Common myeloid progenitor, CD34-positive (primary cell): ENCODE measurements around the gene HOXB1.
A peak's percentile ranks its signal among the peaks of the same experiment; 100 is the strongest.

ENCODE experiments used
- CTCF ChIA-PET: fragments of 350-600 bp; sonication (Branson Sonifier 250); formaldehyde crosslinking; loops from one replicate; lab custom pipeline; 2021; ENCODE audit warnings: antibody characterized with exemption; lab: Charles Lee
- POLR2A ChIA-PET: fragments of 350-600 bp; sonication (Branson Sonifier 250); formaldehyde crosslinking; loops from one replicate; lab custom pipeline; 2021; ENCODE audit warnings: antibody characterized with exemption; lab: Charles Lee
- DNase-seq, 3 donors: peaks; one replicate each; pipeline versions ENCODE4 v3.0.0 to v3.0.0-alpha.2; 2013
- H3K27ac ChIP-seq, 2 experiments: 1 replicate in 1 of 2; 2 replicates in 1 of 2; pipeline ENCODE4 v1.7.0; 2013; ENCODE audit warnings: inconsistent platforms in 2 of 2, low read length in 2 of 2, mild to moderate bottlenecking in 2 of 2, low read depth in 1 of 2, moderate library complexity in 1 of 2; ENCODE audit not compliant: severe bottlenecking in 2 of 2, insufficient read depth in 1 of 2, poor library complexity in 1 of 2
- H3K27me3 ChIP-seq, 5 experiments: replicated peaks in 2 of 5; 1 replicate in 3 of 5; 2 replicates in 2 of 5; pipeline versions ENCODE4 v1.6.1 to v1.7.0; 2013; ENCODE audit warnings: low read length in 4 of 5, mild to moderate bottlenecking in 2 of 5, moderate library complexity in 2 of 5, inconsistent platforms in 1 of 5; ENCODE audit not compliant: insufficient read depth in 5 of 5, control insufficient read depth in 4 of 5
- H3K36me3 ChIP-seq, 4 experiments: 1 replicate in 2 of 4; 2 replicates in 2 of 4; pipeline versions ENCODE4 v1.6.1 to v1.7.0; 2013; ENCODE audit warnings: low read length in 3 of 4, control low read depth in 1 of 4, mild to moderate bottlenecking in 1 of 4; ENCODE audit not compliant: control insufficient read depth in 4 of 4, insufficient read depth in 4 of 4
- H3K4me1 ChIP-seq, 4 experiments: 1 replicate in 3 of 4; 2 replicates in 1 of 4; pipeline versions ENCODE4 v1.6.1 to v1.7.1; 2013; ENCODE audit warnings: low read length in 3 of 4, mild to moderate bottlenecking in 3 of 4, control low read depth in 1 of 4, inconsistent platforms in 1 of 4, moderate library complexity in 1 of 4; ENCODE audit not compliant: control insufficient read depth in 4 of 4, insufficient read depth in 4 of 4; ENCODE audit errors: control extremely low read depth in 1 of 4
- H3K4me3 ChIP-seq, 7 experiments: 1 replicate in 4 of 7; 2 replicates in 3 of 7; pipeline versions ENCODE4 v1.5.1 to v1.7.0; 2013; ENCODE audit warnings: mild to moderate bottlenecking in 7 of 7, low read length in 6 of 7, moderate library complexity in 6 of 7, inconsistent platforms in 2 of 7, low read depth in 2 of 7, control low read depth in 1 of 7; ENCODE audit not compliant: insufficient read depth in 4 of 7, control insufficient read depth in 1 of 7; ENCODE audit errors: extremely low read depth in 1 of 7
- H3K9me3 ChIP-seq, 5 experiments: 1 replicate in 4 of 5; 2 replicates in 1 of 5; pipeline versions ENCODE4 v1.6.1 to v1.7.1; 2013; ENCODE audit warnings: low read length in 4 of 5, mild to moderate bottlenecking in 2 of 5, inconsistent platforms in 1 of 5, low read depth in 1 of 5, moderate library complexity in 1 of 5; ENCODE audit not compliant: control insufficient read depth in 4 of 5, insufficient read depth in 2 of 5; ENCODE audit errors: control extremely low read depth in 1 of 5
- WGBS: methylation state at CpG from one replicate; pipeline ENCODE4 v1.1.5; 2013; ENCODE audit not compliant: insufficient coverage; 5-methylcytosine and 5-hydroxymethylcytosine counted together

The HOXB1 gene

DNA sequence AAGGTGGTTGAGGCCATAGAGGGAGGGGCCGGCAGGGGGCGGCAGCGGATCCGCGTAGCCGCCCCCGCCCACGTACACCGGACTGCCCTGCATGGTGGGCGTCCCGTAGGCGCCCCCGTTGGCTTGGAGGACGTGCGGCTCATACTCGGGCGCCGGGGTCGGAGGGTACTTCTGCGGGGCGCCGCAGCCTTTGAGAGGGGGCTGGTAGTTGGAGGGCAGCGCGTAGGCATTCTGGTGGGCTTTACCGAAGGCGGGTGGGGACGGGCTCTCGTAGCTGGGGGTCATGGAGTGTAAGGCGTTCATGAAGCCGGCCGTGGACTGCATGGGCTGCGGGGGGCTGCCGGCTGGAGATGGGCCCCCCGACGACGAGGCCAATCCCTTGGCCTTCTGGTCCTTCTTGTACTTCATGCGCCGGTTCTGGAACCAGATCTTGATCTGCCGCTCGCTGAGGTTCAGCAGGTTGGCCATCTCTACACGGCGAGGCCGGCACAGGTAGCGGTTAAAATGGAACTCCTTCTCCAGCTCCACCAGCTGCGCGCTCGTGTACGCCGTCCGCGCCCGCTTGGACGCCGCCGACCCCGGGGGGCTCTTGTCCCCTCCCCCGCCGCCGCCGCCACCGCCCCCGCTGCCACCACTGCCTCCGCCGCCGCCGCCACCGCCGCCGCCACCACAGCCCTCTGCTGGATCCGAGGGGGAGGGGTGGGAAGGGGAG is 19.8 kb upstream of the HOXB1 start:
- no peak overlapping the region for H3K27ac ChIP-seq
- no peaks in the 10 kb centered on the region for H3K27me3 ChIP-seq
- ChIA-PET POLR2A (no interaction called here), CTCF (interaction anchor here (1.5 to 2.1 kb wide), 2 partner anchors 9 to 37 kb away, joined by 3 to 5 read pairs; no protein-coding TSS in a partner anchor)
- H3K36me3 ChIP-seq: peaks cover 5 to 42% (median 24%) of the 10 kb centered on the region in 4 experiments
- WGBS: 98% methylated on average over 45 of the region's 70 CpGs
- H3K4me1 ChIP-seq: peaks cover 15 to 60% (median 46%) of the 10 kb centered on the region in 4 experiments
- no peaks in the 10 kb centered on the region for H3K9me3 ChIP-seq
- no peak for DNase-seq
- H3K4me3 ChIP-seq: no peak overlapping the region

DNA sequence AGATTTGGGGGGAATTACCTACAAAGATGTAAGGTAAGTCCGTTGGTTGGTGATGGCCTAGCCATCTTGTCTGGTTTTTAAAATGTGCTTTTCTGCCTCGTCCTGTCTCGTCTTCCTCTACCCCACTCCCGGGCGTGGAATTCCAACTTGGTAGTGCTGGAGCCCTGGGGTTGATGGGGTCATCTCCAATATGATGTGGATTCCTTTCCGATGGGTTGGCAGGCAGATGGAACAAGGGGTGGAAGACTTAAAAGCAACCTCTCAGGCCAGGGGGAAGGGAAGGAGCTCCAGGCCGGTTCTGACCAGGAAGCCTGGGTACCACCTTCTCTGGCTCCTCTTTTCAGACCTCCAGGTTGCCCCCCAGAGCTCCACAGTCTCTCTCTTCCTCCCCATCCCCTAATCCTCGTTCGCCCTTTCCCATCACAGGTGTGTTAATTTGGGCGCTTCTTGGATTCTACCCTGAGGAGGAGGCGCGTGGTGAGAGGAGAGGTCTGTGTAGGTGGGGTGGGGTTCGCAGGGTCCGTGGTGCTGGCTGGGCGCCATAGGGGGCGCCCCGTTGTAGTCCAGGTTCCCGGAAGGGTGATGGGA is 19.2 kb upstream of the HOXB1 start:
- Histone ChIP-seq H3K27ac (no peak overlapping the region), H3K9me3 (no peaks in the 10 kb centered on the region), H3K36me3 (peaks cover 5 to 42% (median 24%) of the 10 kb centered on the region in 4 experiments), H3K4me3 (no peak overlapping the region), H3K4me1 (peaks cover 21 to 62% (median 47%) of the 10 kb centered on the region in 4 experiments), H3K27me3 (no peaks in the 10 kb centered on the region)
- 100% methylated on average over 14 of the region's 18 CpGs for WGBS
- CTCF ChIA-PET: interaction anchor here (1.5 to 2.1 kb wide), 6 partner anchors 10 to 68 kb away, joined by 3 to 9 read pairs (median 4); no protein-coding TSS in a partner anchor
- POLR2A ChIA-PET: no interaction called here
- no peak for DNase-seq

DNA sequence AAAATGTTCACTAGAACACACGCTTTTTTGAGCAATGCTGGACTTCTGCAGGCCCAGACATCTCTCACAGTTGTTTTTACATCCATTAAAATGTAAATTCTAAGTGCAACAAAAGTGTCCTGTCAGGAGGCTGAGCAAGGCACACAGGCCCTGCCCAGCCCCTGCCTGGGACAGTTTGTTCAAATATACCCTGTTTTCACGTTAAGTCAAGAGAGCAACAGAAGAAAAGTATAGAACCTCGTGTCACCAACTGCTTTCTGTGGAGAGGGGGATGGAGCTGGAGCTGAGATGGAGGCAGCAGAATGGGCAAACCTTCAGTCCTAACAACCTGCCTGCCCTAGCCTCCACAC is 18.4 kb upstream of the HOXB1 start:
- H3K9me3 ChIP-seq: no peaks in the 10 kb centered on the region
- no peak overlapping the region for H3K4me3 ChIP-seq
- peaks cover 5 to 37% (median 23%) of the 10 kb centered on the region in 4 experiments for H3K36me3 ChIP-seq
- peak overlapping the region in 1 of 2 experiments; percentile 95 for H3K27ac ChIP-seq
- ChIA-PET CTCF (interaction anchor here (0.7 to 3.6 kb wide), 11 partner anchors 8 to 67 kb away, joined by 3 to 16 read pairs (median 5); partner anchors contain the start of gene HOXB5), POLR2A (interaction anchor here (0.7 to 0.8 kb wide), 2 partner anchors 8 to 15 kb away, joined by 3 read pairs; no protein-coding TSS in a partner anchor)
- peaks cover 22 to 58% (median 45%) of the 10 kb centered on the region in 4 experiments for H3K4me1 ChIP-seq
- H3K27me3 ChIP-seq: no peaks in the 10 kb centered on the region
- WGBS: 80% methylated on average over 1 of the region's 3 CpGs
- no peak for DNase-seq

DNA sequence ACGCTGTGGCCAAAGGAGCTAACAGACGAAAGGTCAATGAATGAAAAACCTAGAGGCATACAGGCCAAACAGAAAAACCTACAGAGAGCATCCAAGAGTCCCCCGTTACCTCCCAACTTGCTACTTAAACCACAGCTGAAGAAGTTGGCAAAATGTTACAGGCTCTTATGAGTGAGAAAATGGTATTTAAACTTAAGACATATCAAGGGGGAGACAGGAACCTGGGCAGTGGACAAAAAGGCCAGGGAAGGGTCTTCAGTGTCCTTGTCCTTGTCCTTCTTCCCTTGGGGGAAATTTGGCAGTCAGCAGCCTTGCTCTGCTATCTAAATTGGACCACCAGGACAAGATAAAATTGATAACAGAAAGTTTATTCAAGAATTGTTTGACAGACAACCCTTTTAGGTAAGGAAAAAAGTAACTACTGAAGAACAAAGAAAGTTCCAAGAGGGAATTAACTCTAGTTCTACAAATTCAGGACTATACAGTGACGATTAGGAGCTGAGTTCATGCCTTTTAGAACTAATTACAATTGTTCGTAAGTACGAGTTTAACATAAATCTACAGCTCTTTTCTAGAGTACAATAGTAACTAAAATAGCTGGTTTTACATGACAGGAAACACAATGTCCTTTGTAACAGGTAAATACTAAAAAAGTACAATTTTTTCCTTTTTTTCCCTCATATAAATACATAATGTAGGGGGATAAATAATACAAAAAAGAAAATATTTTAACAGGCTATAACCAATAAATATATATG is 17.9 kb upstream of the HOXB1 start:
- peak in 1 of 3 donors; percentile 53 for DNase-seq
- Histone ChIP-seq H3K27ac (peak overlapping the region in 1 of 2 experiments; percentile 95), H3K36me3 (peaks cover 2 to 36% (median 23%) of the 10 kb centered on the region in 4 experiments), H3K9me3 (no peaks in the 10 kb centered on the region), H3K4me3 (peak overlapping the region in 3 of 7 experiments; percentile 12 to 68 (median 19)), H3K27me3 (no peaks in the 10 kb centered on the region), H3K4me1 (peaks cover 22 to 58% (median 47%) of the 10 kb centered on the region in 4 experiments)
- CTCF ChIA-PET: interaction anchor here (0.7 to 3.6 kb wide), 12 partner anchors 9 to 67 kb away, joined by 3 to 16 read pairs (median 4); partner anchors contain the start of gene HOXB5
- 50% methylated on average over 2 of the region's 6 CpGs for WGBS
- POLR2A ChIA-PET: interaction anchor here (0.7 to 0.8 kb wide), 2 partner anchors 8 to 16 kb away, joined by 3 read pairs; no protein-coding TSS in a partner anchor

DNA sequence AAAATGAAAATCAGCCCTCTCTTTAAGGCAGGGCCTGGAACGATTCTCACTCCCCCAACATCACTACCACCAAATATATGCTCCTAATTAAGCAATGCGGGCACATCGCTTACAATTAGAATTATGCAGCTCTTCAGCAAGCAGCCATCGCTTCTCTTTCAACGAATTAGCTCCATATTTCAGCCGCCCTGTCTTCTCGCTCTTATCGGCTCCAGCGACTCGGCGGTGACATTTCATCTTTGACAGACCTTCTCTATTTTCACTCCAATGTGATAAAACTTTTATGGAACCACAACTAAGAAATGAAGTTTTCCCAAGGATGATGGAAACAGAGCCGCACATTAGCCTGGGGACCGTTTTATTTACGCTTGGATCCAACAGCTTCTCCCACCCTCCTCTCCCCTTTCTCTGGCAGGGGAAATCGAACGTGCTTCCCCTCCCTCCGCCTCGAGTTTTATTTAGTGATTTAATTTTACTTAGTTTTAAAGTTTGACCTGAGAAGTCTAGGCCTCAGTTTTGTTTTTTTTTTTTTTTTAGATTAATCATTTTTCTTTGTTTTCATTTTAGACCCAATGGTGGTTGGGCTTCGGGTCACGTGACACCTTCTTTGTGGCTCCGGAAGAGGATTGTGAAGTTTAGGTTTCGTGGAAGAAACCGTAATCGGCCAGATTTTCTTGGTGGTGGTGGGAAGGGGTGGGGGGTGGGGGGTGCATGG is 17.2 kb upstream of the HOXB1 start:
- Histone ChIP-seq H3K36me3 (peaks cover 2 to 35% (median 21%) of the 10 kb centered on the region in 4 experiments), H3K9me3 (no peaks in the 10 kb centered on the region), H3K27me3 (no peaks in the 10 kb centered on the region), H3K27ac (peak overlapping the region; percentile 28 to 95), H3K4me1 (peaks cover 22 to 56% (median 47%) of the 10 kb centered on the region in 4 experiments), H3K4me3 (peak overlapping the region in 5 of 7 experiments; percentile 30 to 68 (median 49))
- DNase-seq: peak; percentile 57 to 75 (median 74)
- CTCF ChIA-PET: interaction anchor here (0.6 to 3.6 kb wide), 15 partner anchors 9 to 67 kb away, joined by 3 to 16 read pairs (median 4); no protein-coding TSS in a partner anchor
- POLR2A ChIA-PET: no interaction called here
- 5% methylated on average over 14 of the region's 24 CpGs for WGBS
